GM19035 (cell line): ENCODE measurements around the gene QRICH1.
A peak's percentile ranks its signal among the peaks of the same experiment; 100 is the strongest.

ENCODE experiments used
- ATAC-seq: cut with Tn5 transposase; IDR thresholded peaks from one replicate; pipeline ENCODE4 v1.9.1; 2021; ENCODE audit not compliant: unreplicated experiment

QRICH1 gene

GRCh38 chr3:49093853-49094767, at the start of gene QRICH1:
Gene QRICH1, minus strand, starts transcription at chr3:49094071. Its CDS starts 17,054 bp downstream, at chr3:49077017.
- ATAC-seq, result peak; percentile 74

GRCh38 chr3:49140080-49140479, 46.2 kb upstream of the QRICH1 start:
- no peak for ATAC-seq

- no peak for ATAC-seq
Observed at GRCh38 chr3:49135499-49135898, 41.6 kb upstream of the QRICH1 start.

GRCh38 chr3:49134471-49135265, 40.8 kb upstream of the QRICH1 start:
- ATAC-seq, result no peak

- no peak for ATAC-seq
Observed at GRCh38 chr3:49133226-49133951, 39.5 kb upstream of the QRICH1 start.

- no peak for ATAC-seq
Observed at GRCh38 chr3:49132437-49133225, 38.8 kb upstream of the QRICH1 start, which contains the start of gene LAMB2. Gene LAMB2, minus strand, starts transcription at chr3:49133050. Its CDS starts 183 bp downstream, at chr3:49132867.

- no peak for ATAC-seq
Observed at GRCh38 chr3:49132073-49132436, 38.2 kb upstream of the QRICH1 start.

- no peak for ATAC-seq
Observed at GRCh38 chr3:49131576-49131975, 37.7 kb upstream of the QRICH1 start.

GRCh38 chr3:49131040-49131439, 37.2 kb upstream of the QRICH1 start:
- no peak for ATAC-seq

- no peak for ATAC-seq
Observed at GRCh38 chr3:49124991-49125670, 31.3 kb upstream of the QRICH1 start.

GRCh38 chr3:49124203-49124602, 30.3 kb upstream of the QRICH1 start:
- no peak for ATAC-seq

- ATAC-seq, result no peak
Observed at GRCh38 chr3:49123687-49124086, 29.8 kb upstream of the QRICH1 start.

- ATAC-seq, result no peak
Observed at GRCh38 chr3:49122886-49123545, 29.1 kb upstream of the QRICH1 start.

- ATAC-seq, result no peak
Observed at GRCh38 chr3:49122451-49122850, 28.6 kb upstream of the QRICH1 start.

GRCh38 chr3:49122022-49122421, 28.2 kb upstream of the QRICH1 start:
- ATAC-seq, result no peak

GRCh38 chr3:49121132-49121736, 27.4 kb upstream of the QRICH1 start:
- no peak for ATAC-seq

- ATAC-seq, result peak; percentile 86
Observed at GRCh38 chr3:49120438-49121131, 26.7 kb upstream of the QRICH1 start, which contains the start of gene USP19. Gene USP19, minus strand, starts transcription at chr3:49120823. Its CDS starts 1,678 bp downstream, at chr3:49119145.

GRCh38 chr3:49120096-49120437, 26.2 kb upstream of the QRICH1 start:
- ATAC-seq, result no peak
